GM19372 (cell line): ENCODE data around the gene GIPR.
"Not testable (repeated sequence)": the region's sequence is repeated elsewhere in the genome, so short reads cannot be mapped to it uniquely, and the experiment has no call there.

Experiments
- ATAC-seq: cut with Tn5 transposase; IDR thresholded peaks from one replicate; pipeline ENCODE4 v1.9.1; 2021; ENCODE audit warnings: mild to moderate bottlenecking, low read depth, moderate library complexity; ENCODE audit not compliant: unreplicated experiment

Gene GIPR

GRCh38 chr19:45728683-45729082 lies 60.7 kb downstream of the GIPR start:
- not testable (repeated sequence) for ATAC-seq

- no peak for ATAC-seq
These were observed 61.8 kb downstream of the GIPR start for GRCh38 chr19:45729800-45730290.

GRCh38 chr19:45730368-45731288 lies 62.6 kb downstream of the GIPR start, which contains the start of gene FBXO46:
Gene FBXO46, minus strand, starts transcription at chr19:45730896. Its CDS starts 17,401 bp downstream, at chr19:45713495.
- ATAC-seq: peak; percentile 96
